Hematopoietic multipotent progenitor cell treated with erythropoietin and hydrocortisone succinate and interleukin-3 and kit ligand, for 8 days (in vitro differentiated cells): ENCODE measurements around the gene NUP42.
A peak's percentile ranks its signal among the peaks of the same experiment; 100 is the strongest.
"Not testable (repeated sequence)": the region's sequence is repeated elsewhere in the genome, so short reads cannot be mapped to it uniquely, and the experiment has no call there.

Source experiments
- DNase-seq: peaks from one replicate; pipeline ENCODE4 v3.0.0-alpha.2; 2015

NUP42 gene

GRCh38 chr7:23205577-23205908, 23.7 kb downstream of the NUP42 start:
- DNase-seq, result no peak

DNA sequence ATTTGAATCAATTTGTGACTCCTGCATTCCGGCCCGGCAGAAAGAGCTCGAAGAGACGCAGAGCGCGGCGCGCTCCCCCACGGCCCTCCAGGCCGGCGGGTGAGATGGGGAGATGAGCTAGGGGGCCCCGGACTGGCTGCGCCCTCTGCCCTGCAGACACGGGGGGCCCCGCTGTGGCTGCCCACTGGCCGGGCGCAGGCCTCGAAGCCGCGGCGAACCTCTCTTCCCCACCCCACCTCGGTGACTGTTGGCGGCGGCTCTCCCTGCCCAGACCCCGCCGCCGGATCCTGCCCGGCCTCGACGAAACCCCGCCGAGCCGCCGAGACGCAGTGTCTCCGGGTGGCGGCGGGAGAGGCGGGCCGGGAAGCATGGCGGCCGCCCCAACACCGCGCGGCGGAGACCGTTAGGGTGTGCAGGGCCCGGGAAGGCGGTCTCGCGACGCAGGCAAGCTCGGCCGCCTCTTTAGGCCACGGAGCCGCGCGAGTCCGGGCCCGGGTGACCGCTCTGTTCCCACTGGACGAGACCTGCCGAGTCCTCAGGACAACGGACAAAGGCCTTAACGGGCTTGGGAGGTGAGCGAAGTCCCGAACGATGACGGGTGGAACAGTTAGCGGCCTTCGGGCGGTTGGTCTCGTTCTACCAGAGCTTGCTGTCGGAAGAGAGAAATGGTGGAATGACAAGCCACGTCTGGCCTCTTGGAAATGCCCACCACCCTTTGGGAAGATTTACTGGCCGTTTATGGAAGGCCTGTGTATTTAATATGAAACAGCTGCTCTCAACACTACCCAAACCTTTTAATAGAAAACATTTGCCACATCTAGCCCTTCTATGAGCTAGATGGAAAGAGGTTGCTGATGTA, 24.3 kb downstream of the NUP42 start:
- DNase-seq, result no peak

DNA sequence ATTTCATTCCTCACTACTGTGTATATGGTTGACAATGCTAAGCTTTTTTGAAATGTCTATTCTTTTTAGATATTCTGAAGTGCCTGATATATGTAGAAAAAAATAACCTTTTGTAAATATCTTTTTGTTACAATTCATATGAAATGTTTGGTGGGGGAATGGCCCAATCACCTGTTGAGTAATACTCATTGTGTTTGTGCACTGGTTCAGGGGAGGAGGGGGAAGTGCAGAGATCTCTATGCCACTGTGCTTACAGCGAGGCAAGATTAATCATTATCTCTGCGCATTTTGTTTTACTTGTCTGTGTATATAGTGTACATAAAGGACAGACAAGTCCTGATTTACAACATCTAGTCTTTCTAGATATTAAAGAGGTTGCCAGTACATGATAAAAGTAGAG, 25.2 kb downstream of the NUP42 start:
- DNase-seq, result no peak

- DNase-seq, result no peak
These were observed 26.0 kb downstream of the NUP42 start for GRCh38 chr7:23207884-23208283.

DNA sequence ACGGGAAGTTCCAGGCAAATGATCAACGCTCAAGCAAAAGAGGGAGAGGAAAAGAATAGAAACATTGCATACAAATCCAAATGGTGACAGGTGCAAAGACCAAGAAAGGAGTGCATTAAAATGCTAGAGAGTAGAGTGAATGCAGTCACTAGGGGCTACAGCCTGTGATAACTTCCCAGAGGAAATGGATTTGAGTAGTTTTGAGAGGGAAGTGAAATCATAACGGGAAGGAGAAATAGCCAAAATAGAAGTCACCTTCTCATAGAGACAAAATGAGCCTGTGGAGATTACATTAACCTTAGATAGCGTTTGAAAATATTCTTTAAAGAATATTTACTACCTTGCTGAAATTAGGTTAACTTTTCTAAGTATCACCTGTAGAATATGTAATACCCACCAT, 26.5 kb downstream of the NUP42 start:
- no peak for DNase-seq

- no peak for DNase-seq
These were observed 28.7 kb downstream of the NUP42 start for GRCh38 chr7:23210506-23210905.

- no peak for DNase-seq
These were observed 29.7 kb downstream of the NUP42 start for GRCh38 chr7:23211589-23211988.

GRCh38 chr7:23212395-23212794, 30.5 kb downstream of the NUP42 start:
- DNase-seq, result no peak

- DNase-seq, result no peak
These were observed 31.0 kb downstream of the NUP42 start for GRCh38 chr7:23212841-23213240.

DNA sequence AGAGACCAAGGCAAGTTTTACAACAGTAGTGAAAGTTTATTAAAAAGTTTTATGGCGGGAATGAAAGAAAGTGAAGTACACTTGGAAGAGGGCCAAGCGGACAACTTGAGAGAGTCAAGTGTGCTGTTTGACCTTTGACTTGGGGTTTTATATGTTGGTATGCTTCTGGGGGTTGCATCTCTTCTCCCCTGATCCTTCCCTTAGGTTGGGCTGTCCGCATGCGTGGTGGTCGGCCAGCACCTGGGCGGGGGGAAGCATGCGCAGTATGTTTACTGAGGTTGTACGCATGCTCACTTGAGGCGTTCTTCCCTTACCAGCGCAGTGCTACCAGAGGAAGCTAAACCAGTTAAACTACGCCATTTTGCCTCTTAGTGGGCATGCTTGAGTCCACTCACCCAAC, 31.9 kb downstream of the NUP42 start:
- no peak for DNase-seq

DNA sequence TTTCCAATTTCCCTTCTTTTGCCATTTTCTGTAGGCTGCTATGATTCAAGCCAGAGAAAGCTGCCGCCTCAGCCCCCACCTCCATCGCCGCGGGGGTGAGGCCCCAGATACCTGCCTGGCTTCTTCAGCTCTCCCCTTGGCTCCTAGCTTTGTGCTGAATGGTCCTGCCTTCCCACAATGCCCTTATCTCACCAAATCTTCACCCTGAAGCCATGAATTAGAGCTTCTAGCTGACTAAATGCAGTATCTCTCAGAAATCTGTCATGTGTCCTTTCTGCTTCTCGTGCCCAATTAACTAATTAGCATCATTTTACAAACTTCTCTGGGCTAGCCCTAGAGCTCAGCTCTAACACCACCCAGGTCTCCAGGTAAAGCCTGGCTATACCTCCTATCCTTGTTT, 32.6 kb downstream of the NUP42 start:
- no peak for DNase-seq

DNA sequence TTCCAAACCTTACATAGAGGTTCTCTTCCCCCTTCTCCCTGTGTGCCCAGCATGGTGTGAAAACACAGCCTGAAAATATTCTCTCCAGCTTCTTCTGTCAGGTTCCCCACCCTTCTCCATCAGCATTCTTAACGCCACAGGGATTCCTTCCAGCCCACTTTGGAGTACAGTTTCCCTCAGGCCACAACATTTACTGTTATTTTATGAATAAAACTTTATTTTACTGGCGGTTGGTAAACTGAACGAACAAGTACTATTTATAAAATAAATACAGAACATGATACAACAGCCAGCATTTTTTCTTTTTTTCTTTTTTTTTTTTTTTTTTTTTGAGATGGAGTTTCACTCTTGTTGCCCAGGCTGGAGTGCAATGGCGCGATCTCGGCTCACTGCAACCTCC, 33.1 kb downstream of the NUP42 start:
- no peak for DNase-seq

DNA sequence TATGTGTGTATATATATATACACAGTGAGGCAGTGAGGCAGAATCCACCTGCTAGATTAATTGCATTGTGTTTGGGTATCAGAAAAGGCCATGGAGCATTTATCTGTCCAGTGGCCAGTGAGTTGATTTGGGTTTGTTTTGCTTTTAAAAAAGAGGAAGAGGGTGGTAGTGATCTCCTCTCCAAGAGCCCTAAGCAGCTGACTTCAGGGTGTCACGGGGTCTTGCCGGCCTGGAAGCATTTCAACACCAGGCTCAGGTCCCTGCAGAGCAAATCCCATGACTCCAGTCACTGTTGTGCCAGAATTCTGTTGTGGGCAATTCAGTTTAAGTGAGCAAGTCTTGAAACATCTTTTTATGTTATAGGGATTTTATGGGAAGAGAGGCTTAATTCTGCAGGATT, 34.2 kb downstream of the NUP42 start:
- DNase-seq, result no peak

DNA sequence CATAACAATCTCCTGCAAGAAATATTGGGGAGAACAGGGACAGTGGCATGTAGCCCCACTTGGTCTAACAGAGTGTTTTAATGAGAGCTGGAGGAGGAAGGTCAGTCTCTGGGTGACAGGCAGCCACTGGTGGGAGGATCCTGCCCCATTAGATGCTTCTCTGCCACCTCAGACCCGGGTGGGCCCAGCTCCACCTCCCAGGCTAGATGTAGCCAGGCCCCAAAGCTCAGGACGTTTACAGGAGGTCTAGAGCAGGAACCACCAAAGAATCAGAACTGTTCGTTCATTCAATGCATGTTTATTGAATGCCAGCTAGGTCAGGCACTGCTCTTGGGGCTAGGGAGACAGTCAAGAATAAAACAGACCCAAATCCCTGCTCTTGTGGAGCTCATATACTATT, 36.3 kb downstream of the NUP42 start:
- DNase-seq, result no peak

DNA sequence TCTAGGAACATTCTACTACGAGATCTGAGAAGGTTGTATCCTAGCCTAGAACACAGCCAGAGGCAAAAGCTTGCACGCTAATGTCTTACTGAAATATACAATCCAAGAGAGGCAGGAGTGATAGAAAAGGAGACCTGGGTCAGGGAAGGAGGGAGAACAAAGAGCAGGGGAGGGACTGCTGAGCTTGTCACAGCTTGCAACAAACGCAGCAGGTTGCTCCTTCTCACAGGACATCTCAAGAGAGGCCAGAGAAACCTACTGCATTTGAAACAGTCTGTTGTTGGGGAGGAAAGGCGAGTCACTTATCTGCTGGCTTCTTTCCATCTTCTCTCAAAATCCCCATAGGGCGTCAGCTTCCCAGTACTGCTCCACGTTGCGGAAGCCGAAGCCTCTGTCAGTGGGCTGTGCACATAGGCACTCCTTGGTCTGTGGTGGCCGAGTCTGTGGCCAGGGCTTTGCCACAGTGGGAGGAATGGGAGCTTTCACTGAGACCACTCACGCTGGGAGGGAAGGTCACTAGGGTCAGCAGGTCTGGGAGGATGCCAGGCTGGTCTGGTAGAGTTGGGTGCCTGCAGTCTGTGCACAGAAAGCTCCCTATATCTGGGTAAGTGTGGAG, 39.0 kb downstream of the NUP42 start:
- no peak for DNase-seq

- DNase-seq, result no peak
These were observed 40.7 kb downstream of the NUP42 start for GRCh38 chr7:23222439-23223030.

- not testable (repeated sequence) for DNase-seq
These were observed 42.5 kb downstream of the NUP42 start for GRCh38 chr7:23224364-23224763.

DNA sequence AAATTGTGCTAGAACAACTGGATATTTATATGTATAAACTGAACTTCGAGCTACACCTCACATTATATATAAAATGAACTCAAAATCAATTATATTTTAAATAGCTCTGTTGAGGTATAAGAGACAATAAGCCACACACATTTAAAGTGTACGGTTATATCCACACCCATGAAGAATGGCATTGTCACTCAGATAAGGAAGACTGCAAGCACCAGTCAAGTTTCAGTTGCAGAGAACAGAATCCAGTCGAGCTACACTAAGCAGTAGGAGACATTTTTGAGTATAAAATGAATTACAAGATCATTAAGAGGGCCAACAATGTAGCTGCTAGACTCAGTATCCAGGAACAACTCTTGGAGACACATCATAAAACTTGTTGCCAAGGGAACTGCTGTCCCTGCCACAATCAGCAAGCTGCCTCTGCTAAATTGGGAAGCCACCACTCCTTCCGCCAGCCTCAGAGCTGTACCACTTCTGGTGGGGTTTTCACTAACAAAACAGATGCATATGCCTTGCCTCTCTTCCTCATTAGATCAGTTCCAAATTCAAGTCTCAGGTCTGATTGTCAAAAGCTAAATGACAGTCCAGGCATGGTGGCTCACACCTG, 45.1 kb downstream of the NUP42 start:
- peak; percentile 59 for DNase-seq

GRCh38 chr7:23228412-23228811, 46.6 kb downstream of the NUP42 start:
- no peak for DNase-seq

DNA sequence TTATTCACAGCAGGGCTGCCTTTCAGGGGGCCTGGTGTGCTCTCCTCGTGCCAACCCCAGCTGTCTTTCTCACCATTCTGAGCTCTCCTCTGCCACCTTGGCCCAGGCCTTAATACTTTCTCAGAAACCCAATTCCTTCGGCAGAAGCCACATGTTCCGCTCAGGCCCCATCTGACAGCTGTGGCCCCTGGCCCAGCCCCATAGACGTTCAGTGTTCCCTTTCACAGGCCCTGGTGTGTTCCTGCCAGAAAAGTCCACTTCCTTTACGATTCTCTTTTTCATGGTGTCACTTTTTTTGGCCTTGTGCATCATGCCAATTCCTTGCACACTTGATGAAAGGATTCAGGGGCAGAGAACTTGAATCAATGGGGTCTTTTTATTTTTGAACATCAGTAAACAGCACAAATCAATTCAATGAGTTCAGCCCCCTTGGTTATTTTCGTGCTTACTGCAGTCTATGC, 48.8 kb downstream of the NUP42 start:
- DNase-seq, result no peak

- no peak for DNase-seq
These were observed 51.1 kb downstream of the NUP42 start for GRCh38 chr7:23232966-23233365.

DNA sequence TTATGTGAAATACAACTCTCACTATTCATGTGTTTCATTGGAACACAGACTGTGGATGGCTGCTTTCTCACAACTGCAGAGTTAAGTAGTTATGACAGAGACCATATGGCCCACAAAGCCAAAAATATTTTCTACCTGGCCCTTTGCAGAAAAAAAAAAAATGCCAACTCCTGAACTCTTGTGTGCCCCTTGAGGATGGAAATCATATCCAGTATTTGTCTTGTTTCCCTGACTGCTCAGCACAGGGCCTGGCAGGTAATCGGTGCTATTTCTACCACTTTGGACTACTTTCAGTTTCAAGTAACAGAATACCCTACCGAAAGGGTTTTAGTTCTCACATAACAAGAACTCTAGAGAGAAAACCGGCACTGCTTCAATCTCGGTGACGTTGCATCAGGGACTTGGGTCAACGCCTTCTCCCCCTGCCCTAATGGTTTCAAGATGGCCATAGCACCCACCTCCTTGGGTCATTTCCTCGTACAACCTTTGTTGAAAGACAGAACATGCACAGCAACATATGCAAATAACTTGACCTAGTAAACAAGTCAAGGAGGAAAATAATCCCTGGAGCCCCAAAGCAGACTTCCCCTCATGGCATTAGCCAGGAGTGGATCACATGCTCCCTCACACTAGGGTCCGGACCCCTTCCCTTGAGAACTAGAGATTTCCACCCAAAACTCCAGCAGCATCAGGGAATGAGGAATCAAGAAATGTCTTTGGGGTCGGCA, 52.9 kb downstream of the NUP42 start:
- DNase-seq, result no peak

GRCh38 chr7:23235813-23236221, 54.0 kb downstream of the NUP42 start:
- DNase-seq, result no peak
